NK-92 treated with Interleukin-12 subunit alpha and Interleukin-12 subunit beta, amount 100 ng/mL, for 24 hours (cell line): ENCODE data around the gene SWAP70.

Experiments used
- DNase-seq: peaks from one replicate; lab custom pipeline; 2025; lab: John Stamatoyannopoulos, UW

Gene SWAP70

GRCh38 chr11:9776203-9776602 lies 112.3 kb downstream of the SWAP70 start:
- no peak for DNase-seq

- DNase-seq = no peak
Measured at GRCh38 chr11:9777066-9777465, 113.2 kb downstream of the SWAP70 start.

GRCh38 chr11:9777525-9777924 lies 113.6 kb downstream of the SWAP70 start:
- no peak for DNase-seq

GRCh38 chr11:9780929-9781328 lies 117.1 kb downstream of the SWAP70 start:
- DNase-seq = no peak

GRCh38 chr11:9783986-9784385 lies 120.1 kb downstream of the SWAP70 start:
- no peak for DNase-seq

- no peak for DNase-seq
Measured at GRCh38 chr11:9784602-9785315, 120.9 kb downstream of the SWAP70 start.

GRCh38 chr11:9787260-9787659 lies 123.4 kb downstream of the SWAP70 start:
- no peak for DNase-seq

- no peak for DNase-seq
Measured at GRCh38 chr11:9787981-9788521, 124.2 kb downstream of the SWAP70 start.

- no peak for DNase-seq
Measured at GRCh38 chr11:9789910-9790309, 126.0 kb downstream of the SWAP70 start.

GRCh38 chr11:9790703-9791102 lies 126.8 kb downstream of the SWAP70 start:
- no peak for DNase-seq

GRCh38 chr11:9796266-9796665 lies 132.4 kb downstream of the SWAP70 start:
- DNase-seq = no peak

GRCh38 chr11:9796854-9797253 lies 133.0 kb downstream of the SWAP70 start:
- no peak for DNase-seq

GRCh38 chr11:9797300-9797699 lies 133.4 kb downstream of the SWAP70 start:
- DNase-seq = no peak

GRCh38 chr11:9799886-9800285 lies 136.0 kb downstream of the SWAP70 start:
- DNase-seq = no peak

- no peak for DNase-seq
Measured at GRCh38 chr11:9802291-9802861, 138.5 kb downstream of the SWAP70 start.
